ENCODE results near the gene TBR1. TPM values are rescaled to one million over a fixed set of nuclear protein-coding genes. Genes with fewer than 3 reads are reported as not detected.

Gene TBR1
- total RNA-seq, 1 experiment from 2014 or later = not detected

- no TSS peak for BruUV-seq (replicated peaks)
- H3K4me2 ChIP-seq = no peak overlapping the region
- CTCF ChIA-PET = no interaction called here
- intact Hi-C loops (cut with micrococcal nuclease; ENCODE audit: unreplicated experiment) = no loop called here
- no peak overlapping the region for H3K27ac ChIP-seq
- no peaks in the 10 kb centered on the region for H3K36me3 ChIP-seq (ENCODE audit: low read depth)
- no peak for DNase-seq
- no peaks in the 10 kb centered on the region for H3K79me2 ChIP-seq (ENCODE audit: low read depth)
- no peak overlapping the region for H2AFZ ChIP-seq
- H3K9me2 ChIP-seq (ENCODE audit: insufficient read depth) = no peaks in the 10 kb centered on the region
- POLR2A ChIA-PET (ENCODE audit: unreplicated experiment) = no interaction called here
- no peaks in the 10 kb centered on the region for H3K4me1 ChIP-seq (replicated peaks; ENCODE audit: insufficient read depth)
- H3K27me3 ChIP-seq (ENCODE audit: insufficient read depth, low read depth) = no peaks in the 10 kb centered on the region
- H4K20me1 ChIP-seq (ENCODE audit: insufficient read depth) = no peaks in the 10 kb centered on the region
- no peaks in the 10 kb centered on the region for H3F3A ChIP-seq (ENCODE audit: insufficient read depth, low read depth)
- TF ChIP-seq EZH2 (IDR thresholded peaks at IDR 0.05; ENCODE audit: low read depth) (no peak), CTCF (conservative IDR thresholded peaks at IDR 0.05) (no peak)
- H3K9me3 ChIP-seq (ENCODE audit: insufficient read depth, low read depth) = no peaks in the 10 kb centered on the region
- no peak overlapping the region for H3K4me3 ChIP-seq
These were observed 6.8 kb downstream of the TBR1 start for GRCh38 chr2:161422816-161423403.

GRCh38 chr2:161423421-161424393, 7.6 kb downstream of the TBR1 start:
- H3K27me3 ChIP-seq (ENCODE audit: insufficient read depth, low read depth) = no peaks in the 10 kb centered on the region
- no peak overlapping the region for H2AFZ ChIP-seq

GRCh38 chr2:161424394-161424769, 8.3 kb downstream of the TBR1 start:
- POLR2A ChIA-PET (ENCODE audit: unreplicated experiment) = no interaction called here
- Histone ChIP-seq H3F3A (ENCODE audit: insufficient read depth, low read depth) (no peaks in the 10 kb centered on the region), H3K4me2 (no peak overlapping the region), H3K9me3 (ENCODE audit: insufficient read depth, low read depth) (no peaks in the 10 kb centered on the region), H3K36me3 (ENCODE audit: low read depth) (no peaks in the 10 kb centered on the region), H3K27me3 (ENCODE audit: insufficient read depth, low read depth) (no peaks in the 10 kb centered on the region), H2AFZ (no peak overlapping the region), H3K27ac (no peak overlapping the region), H3K4me1 (replicated peaks; ENCODE audit: insufficient read depth) (no peaks in the 10 kb centered on the region), H3K9me2 (ENCODE audit: insufficient read depth) (no peaks in the 10 kb centered on the region), H4K20me1 (ENCODE audit: insufficient read depth) (no peaks in the 10 kb centered on the region), H3K4me3 (no peak overlapping the region), H3K79me2 (ENCODE audit: low read depth) (no peaks in the 10 kb centered on the region)
- BruUV-seq (replicated peaks) = no TSS peak
- TF ChIP-seq CTCF (conservative IDR thresholded peaks at IDR 0.05) = no peak
- TF ChIP-seq EZH2 (IDR thresholded peaks at IDR 0.05; ENCODE audit: low read depth) = no peak
- intact Hi-C loops (cut with micrococcal nuclease; ENCODE audit: unreplicated experiment) = no loop called here
- CTCF ChIA-PET = no interaction called here
- DNase-seq = no peak

More at GRCh38 chr2:161423421-161424393, 7.6 kb downstream of the TBR1 start:
- intact Hi-C loops (cut with micrococcal nuclease; ENCODE audit: unreplicated experiment) = no loop called here
- CTCF ChIA-PET = no interaction called here
- Histone ChIP-seq H3K9me3 (ENCODE audit: insufficient read depth, low read depth) (no peaks in the 10 kb centered on the region), H4K20me1 (ENCODE audit: insufficient read depth) (no peaks in the 10 kb centered on the region), H3K27ac (no peak overlapping the region), H3K4me3 (no peak overlapping the region), H3K36me3 (ENCODE audit: low read depth) (no peaks in the 10 kb centered on the region), H3K9me2 (ENCODE audit: insufficient read depth) (no peaks in the 10 kb centered on the region), H3K79me2 (ENCODE audit: low read depth) (no peaks in the 10 kb centered on the region), H3K4me1 (replicated peaks; ENCODE audit: insufficient read depth) (no peaks in the 10 kb centered on the region), H3F3A (ENCODE audit: insufficient read depth, low read depth) (no peaks in the 10 kb centered on the region), H3K4me2 (no peak overlapping the region)
- TF ChIP-seq CTCF (conservative IDR thresholded peaks at IDR 0.05) = no peak
- no peak for TF ChIP-seq EZH2 (IDR thresholded peaks at IDR 0.05; ENCODE audit: low read depth)
- DNase-seq = no peak
- no TSS peak for BruUV-seq (replicated peaks)
- POLR2A ChIA-PET (ENCODE audit: unreplicated experiment) = no interaction called here
